HUES6 (cell line): ENCODE results near the gene ATP6V0C.
"Not testable (repeated sequence)": the region's sequence is repeated elsewhere in the genome, so short reads cannot be mapped to it uniquely, and the experiment has no call there.

Experiments used
- H3K27ac ChIP-seq: 2 replicates; pipeline ENCODE4 v1.7.0; 2013; ENCODE audit warnings: low read depth, mild to moderate bottlenecking, low read length, inconsistent platforms
- H3K27me3 ChIP-seq: 2 replicates; pipeline ENCODE4 v1.6.1; 2013; ENCODE audit warnings: low read length; ENCODE audit not compliant: control insufficient read depth, insufficient read depth
- H3K36me3 ChIP-seq: 2 replicates; pipeline ENCODE4 v1.6.1; 2013; ENCODE audit warnings: low read length; ENCODE audit not compliant: control insufficient read depth, insufficient read depth
- H3K4me1 ChIP-seq: 2 replicates; pipeline ENCODE4 v1.6.1; 2013; ENCODE audit warnings: low read length; ENCODE audit not compliant: control insufficient read depth, insufficient read depth
- H3K4me3 ChIP-seq: 2 replicates; pipeline ENCODE4 v1.5.1; 2013; ENCODE audit warnings: low read depth, low read length
- H3K9ac ChIP-seq: one replicate; pipeline ENCODE4 v1.6.1; 2013; ENCODE audit warnings: mild to moderate bottlenecking, low read length
- H3K9me3 ChIP-seq: 2 replicates; pipeline ENCODE4 v1.6.1; 2013; ENCODE audit warnings: low read depth, low read length; ENCODE audit not compliant: control insufficient read depth, insufficient read depth

Gene ATP6V0C

GRCh38 chr16:2476345-2476720 is 37.4 kb upstream of the ATP6V0C start:
- H3K27ac ChIP-seq: no peak overlapping the region
- H3K9me3 ChIP-seq: no peaks in the 10 kb centered on the region
- H3K9ac ChIP-seq: no peak overlapping the region
- H3K27me3 ChIP-seq: peaks cover 42% of the 10 kb centered on the region
- H3K4me3 ChIP-seq: no peak overlapping the region
- no peaks in the 10 kb centered on the region for H3K36me3 ChIP-seq
- H3K4me1 ChIP-seq: peaks cover 16% of the 10 kb centered on the region

DNA sequence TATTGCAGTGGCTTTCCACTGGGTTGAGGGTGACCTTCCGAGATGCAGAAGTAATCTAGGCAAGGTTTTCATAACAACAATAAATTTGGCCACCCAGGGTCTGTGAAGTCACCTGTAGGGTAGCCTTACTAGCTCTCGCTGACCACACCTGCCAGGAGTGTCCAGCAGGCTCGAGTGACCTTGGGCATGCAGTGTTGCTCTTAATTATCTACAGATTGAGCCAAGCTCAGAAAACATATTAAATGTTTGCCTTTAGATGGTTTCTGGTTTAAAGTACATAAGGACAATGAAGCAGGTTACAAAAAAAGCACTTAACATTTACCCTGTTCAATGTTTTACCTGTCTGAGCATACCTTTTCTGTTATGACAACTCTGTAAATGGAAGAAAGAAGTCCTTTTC is 37.0 kb upstream of the ATP6V0C start:
- H3K27me3 ChIP-seq: peaks cover 38% of the 10 kb centered on the region
- H3K4me1 ChIP-seq: peaks cover 15% of the 10 kb centered on the region
- no peak overlapping the region for H3K4me3 ChIP-seq
- no peak overlapping the region for H3K9ac ChIP-seq
- no peaks in the 10 kb centered on the region for H3K9me3 ChIP-seq
- no peak overlapping the region for H3K27ac ChIP-seq
- H3K36me3 ChIP-seq: no peaks in the 10 kb centered on the region

DNA sequence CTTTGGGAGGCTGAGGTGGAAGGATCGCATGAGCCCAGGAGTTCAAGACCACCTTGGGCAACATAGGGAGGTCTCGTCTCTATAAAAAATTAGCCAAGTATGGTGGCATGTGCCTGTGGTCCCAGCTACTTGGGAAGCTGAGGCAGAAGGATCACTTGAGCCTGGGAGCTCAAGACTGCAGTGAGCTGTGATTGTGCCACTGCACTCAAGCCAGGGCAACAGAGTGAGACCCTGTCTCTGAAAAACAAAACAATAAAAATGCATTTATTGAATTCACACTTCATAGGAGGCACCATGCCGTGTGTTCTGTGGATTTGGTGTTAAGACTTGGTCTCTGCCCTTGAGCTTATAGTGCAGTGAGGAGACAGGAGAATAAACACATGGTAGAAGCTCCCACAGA is 36.4 kb upstream of the ATP6V0C start:
- Histone ChIP-seq H3K9ac (no peak overlapping the region), H3K4me1 (peaks cover 9% of the 10 kb centered on the region), H3K27ac (no peak overlapping the region), H3K9me3 (no peaks in the 10 kb centered on the region), H3K27me3 (peaks cover 32% of the 10 kb centered on the region), H3K36me3 (no peaks in the 10 kb centered on the region), H3K4me3 (no peak overlapping the region)

DNA sequence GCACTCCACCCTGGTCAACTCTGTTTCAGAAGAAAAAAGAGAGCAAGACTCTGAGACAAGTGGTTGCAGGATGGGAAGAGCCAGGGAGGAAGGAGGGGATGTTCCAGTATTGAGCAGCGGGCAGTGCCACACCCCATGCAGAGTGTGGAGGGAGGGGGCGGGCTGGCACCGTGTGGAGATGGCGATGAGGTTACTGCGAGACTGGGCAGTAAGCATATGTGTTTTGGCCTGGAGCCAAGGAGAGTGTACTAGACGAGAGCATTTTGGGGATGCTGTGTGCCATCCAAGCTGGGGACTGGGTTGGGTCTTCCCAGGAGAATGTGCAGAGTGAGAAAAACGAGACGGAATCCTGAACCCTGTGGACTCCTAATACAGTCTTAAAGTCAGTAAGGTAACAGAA is 35.5 kb upstream of the ATP6V0C start:
- Histone ChIP-seq H3K4me3 (no peak overlapping the region), H3K27me3 (peaks cover 22% of the 10 kb centered on the region), H3K36me3 (no peaks in the 10 kb centered on the region), H3K4me1 (peaks cover 2% of the 10 kb centered on the region), H3K9me3 (no peaks in the 10 kb centered on the region), H3K9ac (no peak overlapping the region), H3K27ac (no peak overlapping the region)

- not testable (repeated sequence) for H3K27ac ChIP-seq, H3K4me1 ChIP-seq, H3K4me3 ChIP-seq, H3K36me3 ChIP-seq, H3K9ac ChIP-seq, H3K9me3 ChIP-seq
- peaks cover 14% of the 10 kb centered on the region; the same call in 1 of the 2 replicates for H3K27me3 ChIP-seq
Measured at GRCh38 chr16:2479996-2480395, 33.8 kb upstream of the ATP6V0C start.

DNA sequence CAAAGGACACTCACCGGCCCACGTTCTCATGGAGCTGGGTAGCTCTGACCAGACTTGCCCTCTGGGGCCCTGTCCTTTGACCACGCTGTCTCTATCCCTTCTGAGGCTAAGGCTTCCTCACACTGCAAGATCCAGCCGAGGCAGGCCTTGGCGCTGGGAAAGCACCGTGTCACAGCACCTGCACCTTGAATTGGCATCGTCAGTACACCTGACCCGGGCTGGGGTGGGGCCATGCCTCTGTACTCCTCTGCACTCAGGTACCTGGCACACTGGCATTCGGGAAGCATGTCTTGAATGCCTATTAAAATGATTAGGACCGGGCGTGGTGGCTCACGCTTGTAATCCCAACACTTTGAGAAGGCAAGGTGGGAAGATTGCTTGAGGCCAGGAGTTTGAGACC is 32.8 kb upstream of the ATP6V0C start:
- Histone ChIP-seq H3K27ac (no peak overlapping the region), H3K9me3 (no peaks in the 10 kb centered on the region), H3K36me3 (no peaks in the 10 kb centered on the region), H3K27me3 (peaks cover 9% of the 10 kb centered on the region; the same call in 1 of the 2 replicates), H3K4me3 (no peak overlapping the region), H3K9ac (no peak overlapping the region), H3K4me1 (no peaks in the 10 kb centered on the region)

DNA sequence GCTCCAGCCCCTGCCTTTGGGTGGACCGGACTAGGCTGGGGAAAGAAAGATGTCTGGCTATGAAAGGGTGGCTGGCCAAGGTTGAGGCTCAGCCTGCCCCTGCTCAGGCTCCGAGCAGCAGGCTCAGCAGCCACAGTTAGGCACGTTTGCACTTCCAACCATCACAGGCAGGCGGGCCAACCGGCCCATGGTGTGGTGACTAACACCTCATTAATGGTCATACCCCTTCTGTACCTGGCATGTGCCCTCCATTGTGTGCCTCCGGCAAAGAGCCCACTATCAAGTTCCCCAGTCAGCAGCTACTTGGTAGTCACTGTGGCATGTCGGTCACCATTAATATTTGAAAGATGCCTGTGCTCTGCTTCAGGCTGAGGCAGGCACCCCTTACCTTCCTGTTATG is 32.1 kb upstream of the ATP6V0C start:
- Histone ChIP-seq H3K4me1 (no peaks in the 10 kb centered on the region), H3K9me3 (no peaks in the 10 kb centered on the region), H3K4me3 (no peak overlapping the region), H3K27ac (no peak overlapping the region), H3K36me3 (no peaks in the 10 kb centered on the region), H3K9ac (no peak overlapping the region), H3K27me3 (peaks cover 1% of the 10 kb centered on the region; the same call in 1 of the 2 replicates)

GRCh38 chr16:2482249-2482648 is 31.5 kb upstream of the ATP6V0C start:
- no peak overlapping the region for H3K27ac ChIP-seq
- H3K36me3 ChIP-seq: no peaks in the 10 kb centered on the region
- no peaks in the 10 kb centered on the region; the same call in 1 of the 2 replicates for H3K27me3 ChIP-seq
- peaks cover 4% of the 10 kb centered on the region for H3K4me1 ChIP-seq
- H3K4me3 ChIP-seq: no peak overlapping the region
- no peaks in the 10 kb centered on the region for H3K9me3 ChIP-seq
- no peak overlapping the region for H3K9ac ChIP-seq

DNA sequence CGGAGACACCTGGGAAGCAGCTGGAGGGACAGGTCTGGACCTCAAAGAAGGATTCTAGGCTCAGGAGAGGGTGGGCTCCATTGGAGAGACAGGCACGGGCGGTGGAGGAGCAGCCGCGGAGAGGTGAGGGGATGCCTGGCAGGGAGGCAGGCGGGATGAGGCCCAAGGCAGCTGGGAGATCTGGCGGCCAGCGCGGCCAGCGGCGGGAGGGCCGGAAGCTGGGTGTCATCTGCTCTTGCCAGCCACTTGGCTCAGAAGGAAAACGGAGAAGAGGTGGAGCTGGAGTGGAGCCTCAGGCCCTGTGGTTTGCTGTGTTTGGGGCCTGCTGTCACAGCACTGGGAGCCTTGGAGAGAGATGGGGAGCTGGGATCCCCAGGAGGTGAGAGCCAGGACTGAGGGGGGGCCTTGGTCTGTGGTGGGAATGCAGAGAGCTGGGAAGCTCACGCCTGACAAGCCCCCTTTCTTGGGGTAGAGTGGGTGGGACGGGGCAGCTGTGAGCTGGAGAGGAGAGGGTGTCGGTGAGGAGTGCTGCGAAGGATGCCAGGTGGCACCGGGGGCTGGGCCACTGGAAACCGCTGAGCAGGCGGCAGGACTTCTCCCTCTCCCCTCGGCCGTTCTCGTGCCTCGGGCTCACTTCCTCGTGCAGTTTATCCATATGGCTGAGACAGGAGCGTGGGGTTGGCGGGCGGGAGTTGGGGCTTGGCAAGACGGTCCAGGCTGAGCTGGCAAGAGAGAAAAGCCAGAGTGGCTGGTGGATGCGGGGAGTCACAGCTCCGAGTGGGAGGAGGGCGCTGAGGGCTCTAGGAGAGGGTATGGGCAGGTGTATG is 30.8 kb upstream of the ATP6V0C start:
- no peak overlapping the region for H3K4me3 ChIP-seq
- H3K27me3 ChIP-seq: no peaks in the 10 kb centered on the region
- no peak overlapping the region; the same call in 1 of the 2 replicates for H3K27ac ChIP-seq
- H3K36me3 ChIP-seq: no peaks in the 10 kb centered on the region
- H3K4me1 ChIP-seq: peaks cover 11% of the 10 kb centered on the region
- no peak overlapping the region for H3K9ac ChIP-seq
- no peaks in the 10 kb centered on the region for H3K9me3 ChIP-seq

DNA sequence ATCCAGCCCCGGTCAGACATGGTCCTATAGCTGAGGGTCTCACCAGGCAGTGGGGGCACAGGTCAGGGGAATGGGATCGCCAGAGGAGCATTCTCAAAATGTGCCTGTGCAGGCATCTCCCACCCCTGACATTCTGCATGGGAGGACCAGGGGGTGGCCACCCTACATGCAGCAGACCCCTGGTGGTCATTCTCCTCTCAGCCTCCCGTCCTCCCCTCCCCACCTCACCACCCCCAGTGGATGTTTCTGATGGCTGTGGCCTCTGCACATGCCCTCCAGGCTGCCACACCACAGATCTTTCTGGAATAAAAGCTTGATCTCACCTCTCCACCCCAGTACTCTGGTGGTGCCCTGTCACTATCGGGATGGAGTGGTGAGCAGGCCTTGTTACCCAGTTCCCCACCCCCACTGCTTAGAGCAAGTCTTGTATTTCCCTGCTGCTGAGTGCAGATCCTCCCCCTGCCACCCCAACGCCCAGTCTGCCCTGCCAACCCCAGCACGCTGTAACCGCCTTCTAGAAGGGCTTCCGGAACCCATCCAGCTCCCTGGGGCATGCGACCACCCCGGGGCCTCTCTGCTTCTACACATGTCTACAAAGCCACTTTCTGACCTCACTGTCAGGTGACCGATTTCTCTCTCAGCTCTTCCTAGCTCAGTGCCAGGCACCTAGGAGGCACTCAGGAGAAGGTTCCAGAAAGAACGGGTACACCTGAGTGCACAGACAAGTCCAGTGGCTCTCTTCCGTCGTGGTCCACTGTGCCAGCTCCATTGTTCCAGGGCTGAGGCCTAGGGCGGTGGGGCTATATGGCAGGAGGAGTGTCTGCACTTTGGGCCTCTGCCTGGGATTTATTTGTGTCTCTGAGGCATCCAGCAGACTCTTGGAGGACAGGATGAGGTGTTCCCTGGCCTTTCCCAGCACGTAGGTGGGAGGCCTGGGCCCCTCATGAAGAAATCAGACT is 29.5 kb upstream of the ATP6V0C start:
- H3K9ac ChIP-seq: no peak overlapping the region

More for the DNA sequence above, 29.5 kb upstream of the ATP6V0C start:
- H3K9me3 ChIP-seq: no peaks in the 10 kb centered on the region
- H3K36me3 ChIP-seq: no peaks in the 10 kb centered on the region
- H3K27me3 ChIP-seq: no peaks in the 10 kb centered on the region
- H3K4me1 ChIP-seq: peaks cover 11% of the 10 kb centered on the region
- no peak overlapping the region for H3K27ac ChIP-seq
- no peak overlapping the region for H3K4me3 ChIP-seq
